CD4-positive, alpha-beta memory T cell (primary cell): ENCODE results near the gene UBE2Q2. TPM values are rescaled to one million over a fixed set of nuclear protein-coding genes. Genes with fewer than 3 reads are reported as not detected.
"Not testable (repeated sequence)": the region's sequence is repeated elsewhere in the genome, so short reads cannot be mapped to it uniquely, and the experiment has no call there.

Experiments used
- CTCF ChIA-PET: fragments of 350-600 bp; sonication (Branson Sonifier 250); formaldehyde crosslinking; loops from one replicate; lab custom pipeline; 2021; ENCODE audit warnings: inconsistent platforms; ENCODE audit not compliant: partially characterized antibody; lab: Charles Lee
- POLR2A ChIA-PET: fragments of 350-600 bp; sonication (Branson Sonifier 250); formaldehyde crosslinking; loops from one replicate; lab custom pipeline; 2021; ENCODE audit not compliant: partially characterized antibody; lab: Charles Lee
- DNase-seq, 5 donors: peaks; one replicate each; pipeline versions ENCODE4 v3.0.0 to v3.0.0-alpha.2; 2020 to 2022; ENCODE audit warnings: mixed read lengths in 1 of 5
- H3K27ac ChIP-seq: one replicate; pipeline ENCODE4 v1.7.0; 2013; ENCODE audit warnings: low read depth, low read length
- H3K27me3 ChIP-seq: 2 replicates; pipeline ENCODE4 v1.7.0; 2013; ENCODE audit warnings: mild to moderate bottlenecking, low read length, moderate library complexity; ENCODE audit not compliant: insufficient read depth
- H3K36me3 ChIP-seq: 2 replicates; pipeline ENCODE4 v1.7.0; 2013; ENCODE audit warnings: mild to moderate bottlenecking, low read length, moderate library complexity; ENCODE audit not compliant: insufficient read depth
- H3K4me1 ChIP-seq: 2 replicates; pipeline ENCODE4 v1.7.0; 2013; ENCODE audit warnings: mild to moderate bottlenecking, low read length, moderate library complexity; ENCODE audit not compliant: insufficient read depth
- H3K4me3 ChIP-seq, 2 donors: one replicate each; pipeline ENCODE4 v1.7.0; 2013; ENCODE audit warnings: low read length in 2 of 2, mild to moderate bottlenecking in 1 of 2
- H3K9me3 ChIP-seq, 2 donors: one replicate each; pipeline ENCODE4 v1.7.0; 2013; ENCODE audit warnings: low read length in 2 of 2, control low read depth in 1 of 2; ENCODE audit not compliant: control insufficient read depth in 1 of 2
- H3K27ac Mint-ChIP-seq, 7 donors: one replicate each; pipeline ENCODE4 v1.8.0; 2020 to 2021; ENCODE audit warnings: mixed read lengths in 7 of 7, mild to moderate bottlenecking in 6 of 7, inconsistent platforms in 3 of 7, moderate library complexity in 3 of 7
- H3K27me3 Mint-ChIP-seq, 2 donors: one replicate each; pipeline ENCODE4 v1.8.0; 2020 to 2021; ENCODE audit warnings: mixed read lengths in 2 of 2
- H3K36me3 Mint-ChIP-seq, 2 donors: one replicate each; pipeline ENCODE4 v1.8.0; 2020 to 2021; ENCODE audit warnings: mixed read lengths in 2 of 2, inconsistent platforms in 1 of 2, mild to moderate bottlenecking in 1 of 2
- H3K4me1 Mint-ChIP-seq, 4 donors: one replicate each; pipeline ENCODE4 v1.8.0; 2020 to 2021; ENCODE audit warnings: mixed read lengths in 4 of 4, mild to moderate bottlenecking in 1 of 4
- H3K4me3 Mint-ChIP-seq, 8 donors: one replicate each; pipeline ENCODE4 v1.8.0; 2020 to 2021; ENCODE audit warnings: mixed read lengths in 8 of 8, mild to moderate bottlenecking in 7 of 8, moderate library complexity in 6 of 8, inconsistent platforms in 3 of 8
- H3K9me3 Mint-ChIP-seq, 8 donors: one replicate each; pipeline ENCODE4 v1.8.0; 2020 to 2021; ENCODE audit warnings: mixed read lengths in 8 of 8, mild to moderate bottlenecking in 5 of 8, inconsistent platforms in 3 of 8, moderate library complexity in 1 of 8
- intact Hi-C: fragments of 100-400 bp; cut with micrococcal nuclease; formaldehyde crosslinking; loops from one replicate; pipeline ENCODE4 v1.15.1; 2023
- polyA plus RNA-seq, 2 donors: library from polyadenylated mRNA; unstranded; fragments of 300-500 nt; fragmentation: Illumina TruSeq; gene quantifications; one replicate each; pipeline ENCODE4 v1.2.3, GENCODE V29; 2021
- total RNA-seq, 2 experiments: library from RNA; stranded (reverse); gene quantifications; one replicate each; pipeline ENCODE4 v1.2.3, GENCODE V29; 2021

The UBE2Q2 gene
- total and polyA plus RNA-seq, 4 experiments from 2014 or later, result 38.0 to 67.1 (median 50.9) TPM

GRCh38 chr15:75849167-75849566, 5.9 kb downstream of the UBE2Q2 start:
- H3K27me3 ChIP-seq, result no peaks in the 10 kb centered on the region
- intact Hi-C loops, result no loop called here
- peaks cover 77% of the 10 kb centered on the region for H3K4me1 ChIP-seq
- no peak for DNase-seq
- Mint-ChIP-seq H3K27me3 (no peaks in the 10 kb centered on the region), H3K9me3 (no peaks in the 10 kb centered on the region), H3K36me3 (peaks cover 13 to 23% of the 10 kb centered on the region in 2 donors), H3K27ac (peak overlapping the region in 6 of 7 donors; percentile 20 to 55 (median 30)), H3K4me1 (peaks cover 63 to 92% (median 81%) of the 10 kb centered on the region in 4 donors), H3K4me3 (peak overlapping the region in 1 of 8 donors; percentile 58)
- ChIA-PET CTCF (interaction anchor here (1.4 kb wide), 1 partner anchor 121 kb away, joined by 3 read pairs; no protein-coding TSS in a partner anchor), POLR2A (no interaction called here)
- no peaks in the 10 kb centered on the region for H3K9me3 ChIP-seq
- H3K36me3 ChIP-seq, result peaks cover 4% of the 10 kb centered on the region
- no peak overlapping the region for H3K4me3 ChIP-seq
- H3K27ac ChIP-seq, result no peak overlapping the region

- Histone ChIP-seq H3K4me1 (peaks cover 64% of the 10 kb centered on the region), H3K9me3 (no peaks in the 10 kb centered on the region), H3K27ac (no peak overlapping the region), H3K4me3 (no peak overlapping the region), H3K27me3 (no peaks in the 10 kb centered on the region), H3K36me3 (peaks cover 6% of the 10 kb centered on the region)
- no peak for DNase-seq
- Mint-ChIP-seq H3K9me3 (no peaks in the 10 kb centered on the region), H3K4me3 (peak overlapping the region in 1 of 8 donors; percentile 32), H3K27ac (peak overlapping the region in 1 of 7 donors; percentile 31), H3K36me3 (peaks cover 16 to 21% of the 10 kb centered on the region in 2 donors), H3K4me1 (peaks cover 50 to 82% (median 68%) of the 10 kb centered on the region in 4 donors), H3K27me3 (no peaks in the 10 kb centered on the region)
- intact Hi-C loops, result no loop called here
- CTCF ChIA-PET, result no interaction called here
- POLR2A ChIA-PET, result no interaction called here
Measured at GRCh38 chr15:75850708-75851107, 7.5 kb downstream of the UBE2Q2 start.

- H3K27me3 Mint-ChIP-seq, H3K27ac Mint-ChIP-seq, H3K27me3 ChIP-seq, H3K36me3 ChIP-seq, H3K4me3 Mint-ChIP-seq, CTCF ChIA-PET, POLR2A ChIA-PET, DNase-seq, H3K9me3 Mint-ChIP-seq, H3K27ac ChIP-seq, H3K4me3 ChIP-seq, intact Hi-C loops, H3K9me3 ChIP-seq: not testable (repeated sequence)
- Mint-ChIP-seq H3K4me1 (peaks cover 46 to 78% (median 63%) of the 10 kb centered on the region in 4 donors), H3K36me3 (peaks cover 19 to 27% of the 10 kb centered on the region in 2 donors)
- peaks cover 55% of the 10 kb centered on the region for H3K4me1 ChIP-seq
Measured at GRCh38 chr15:75851566-75851965, 8.3 kb downstream of the UBE2Q2 start.

- H3K27me3 Mint-ChIP-seq, result no peaks in the 10 kb centered on the region
- intact Hi-C loops, result no loop called here
- Histone ChIP-seq H3K36me3 (peaks cover 12% of the 10 kb centered on the region), H3K27ac (no peak overlapping the region), H3K9me3 (no peaks in the 10 kb centered on the region), H3K4me1 (peaks cover 5% of the 10 kb centered on the region), H3K4me3 (no peak overlapping the region), H3K27me3 (no peaks in the 10 kb centered on the region)
- no peaks in the 10 kb centered on the region for H3K9me3 Mint-ChIP-seq
- H3K4me3 Mint-ChIP-seq, result peak overlapping the region in 1 of 8 donors; percentile 4
- ChIA-PET POLR2A (no interaction called here), CTCF (no interaction called here)
- peak overlapping the region in 3 of 7 donors; percentile 16 to 38 (median 35) for H3K27ac Mint-ChIP-seq
- peaks cover 29 to 52% (median 35%) of the 10 kb centered on the region in 4 donors for H3K4me1 Mint-ChIP-seq
- peaks cover 32 to 57% of the 10 kb centered on the region in 2 donors for H3K36me3 Mint-ChIP-seq
- DNase-seq, result no peak
Measured at GRCh38 chr15:75857886-75858285, 14.6 kb downstream of the UBE2Q2 start.

- H3K4me3 Mint-ChIP-seq, result no peak overlapping the region
- Histone ChIP-seq H3K27me3 (no peaks in the 10 kb centered on the region), H3K4me3 (no peak overlapping the region), H3K9me3 (no peaks in the 10 kb centered on the region), H3K27ac (no peak overlapping the region), H3K4me1 (peaks cover 10% of the 10 kb centered on the region), H3K36me3 (peaks cover 8% of the 10 kb centered on the region)
- H3K27me3 Mint-ChIP-seq, result no peaks in the 10 kb centered on the region
- H3K36me3 Mint-ChIP-seq, result peaks cover 44 to 60% of the 10 kb centered on the region in 2 donors
- intact Hi-C loops, result no loop called here
- no peak for DNase-seq
- H3K27ac Mint-ChIP-seq, result peak overlapping the region in 3 of 7 donors; percentile 7 to 59 (median 29)
- peaks cover 0 to 1% (median 0%) of the 10 kb centered on the region in 8 donors for H3K9me3 Mint-ChIP-seq
- peaks cover 32 to 70% (median 48%) of the 10 kb centered on the region in 4 donors for H3K4me1 Mint-ChIP-seq
- ChIA-PET CTCF (no interaction called here), POLR2A (interaction anchor here (1.3 kb wide), 1 partner anchor 18 kb away, joined by 3 read pairs; no protein-coding TSS in a partner anchor)
Measured at GRCh38 chr15:75861750-75862402, 18.6 kb downstream of the UBE2Q2 start.

GRCh38 chr15:75862796-75863195, 19.5 kb downstream of the UBE2Q2 start:
- H3K9me3 ChIP-seq, result no peaks in the 10 kb centered on the region
- DNase-seq, result no peak
- H3K27ac Mint-ChIP-seq, result peak overlapping the region in 3 of 7 donors; percentile 23 to 78 (median 52)
- H3K27me3 ChIP-seq, result no peaks in the 10 kb centered on the region
- H3K4me3 Mint-ChIP-seq, result no peak overlapping the region
- peaks cover 8% of the 10 kb centered on the region for H3K36me3 ChIP-seq
- POLR2A ChIA-PET, result interaction anchor here (1.3 kb wide), 1 partner anchor 19 kb away, joined by 3 read pairs; no protein-coding TSS in a partner anchor
- intact Hi-C loops, result no loop called here
- H3K36me3 Mint-ChIP-seq, result peaks cover 41 to 60% of the 10 kb centered on the region in 2 donors
- H3K4me1 ChIP-seq, result peaks cover 10% of the 10 kb centered on the region
- H3K27me3 Mint-ChIP-seq, result no peaks in the 10 kb centered on the region
- no peak overlapping the region for H3K4me3 ChIP-seq
- H3K9me3 Mint-ChIP-seq, result peaks cover 0 to 1% (median 0%) of the 10 kb centered on the region in 8 donors
- CTCF ChIA-PET, result no interaction called here
- H3K4me1 Mint-ChIP-seq, result peaks cover 35 to 71% (median 55%) of the 10 kb centered on the region in 4 donors
- H3K27ac ChIP-seq, result no peak overlapping the region

- CTCF ChIA-PET, result no interaction called here
- Histone ChIP-seq H3K4me3 (no peak overlapping the region), H3K36me3 (peaks cover 8% of the 10 kb centered on the region), H3K27ac (no peak overlapping the region), H3K27me3 (no peaks in the 10 kb centered on the region), H3K9me3 (no peaks in the 10 kb centered on the region), H3K4me1 (peaks cover 10% of the 10 kb centered on the region)
- Mint-ChIP-seq H3K9me3 (peaks cover 0 to 1% (median 0%) of the 10 kb centered on the region in 8 donors), H3K4me1 (peaks cover 25 to 56% (median 42%) of the 10 kb centered on the region in 4 donors), H3K27ac (no peak overlapping the region), H3K36me3 (peaks cover 36 to 62% of the 10 kb centered on the region in 2 donors), H3K4me3 (peak overlapping the region in 2 of 8 donors; percentile 8 to 10), H3K27me3 (no peaks in the 10 kb centered on the region)
- POLR2A ChIA-PET, result no interaction called here
- no peak for DNase-seq
- intact Hi-C loops, result no loop called here
Measured at GRCh38 chr15:75864213-75865059, 21.2 kb downstream of the UBE2Q2 start.
